GM12892 (cell line): ENCODE measurements around the gene ARFGAP1.

Experiments used
- POLR2A ChIP-seq: IDR thresholded peaks from 2 replicates; pipeline ENCODE4 v1.6.1; 2011; ENCODE audit warnings: low read depth, low read length, control low read depth
- TAF1 ChIP-seq: IDR thresholded peaks from 2 replicates; pipeline ENCODE4 v1.6.1; 2011; ENCODE audit warnings: low read depth, mild to moderate bottlenecking, control low read depth, low read length, borderline replicate concordance

DNA sequence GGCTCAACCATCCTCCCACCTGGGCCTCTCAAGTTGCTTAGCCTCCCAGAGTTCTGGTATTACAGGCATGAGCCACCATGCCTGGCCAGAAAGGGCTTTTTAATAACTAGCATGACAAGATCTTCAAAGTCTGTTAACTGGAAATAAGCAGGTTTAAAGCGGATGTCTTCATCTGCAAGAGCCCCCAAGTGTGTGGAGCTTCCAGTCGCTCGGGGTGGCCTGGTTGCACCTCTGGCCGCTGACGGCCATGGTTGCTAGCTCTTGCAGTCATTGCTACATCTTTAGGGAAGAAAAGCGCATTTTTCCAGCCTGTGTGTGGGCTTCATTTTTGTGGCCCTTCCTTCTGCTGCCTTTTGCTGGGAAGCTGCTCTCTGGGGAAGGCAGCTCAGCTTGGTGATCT is 7.8 kb downstream of the ARFGAP1 start:
- TF ChIP-seq TAF1 (no peak), POLR2A (no peak)
